ENCODE results near the gene NAV2. TPM values are rescaled to one million over a fixed set of nuclear protein-coding genes. Genes with fewer than 3 reads are reported as not detected.

NAV2 gene
- total RNA-seq, 1 experiment from 2014 or later, result 63.5 TPM

GRCh38 chr11:20021771-20022362 is 309.2 kb downstream of the NAV2 start:
- peaks cover 22% of the 10 kb centered on the region for H3K4me1 Mint-ChIP-seq (ENCODE audit: low read depth, unreplicated experiment)
- no peak for TF ChIP-seq CTCF (IDR thresholded peaks at IDR 0.05; ENCODE audit: insufficient read depth in 1 of 2, low read depth in 1 of 2, low read length in 1 of 2, severe bottlenecking in 1 of 2, unreplicated experiment in 1 of 2)
- no peak overlapping the region for H3K4me3 ChIP-seq (ENCODE audit: low read depth, low read length)
- H3K27me3 Mint-ChIP-seq (ENCODE audit: insufficient read depth, unreplicated experiment), result no peaks in the 10 kb centered on the region
- no peak overlapping the region for H3K4me3 Mint-ChIP-seq (ENCODE audit: unreplicated experiment)
- H3K9me3 Mint-ChIP-seq (ENCODE audit: unreplicated experiment), result no peaks in the 10 kb centered on the region
- no peaks in the 10 kb centered on the region for H3K9me3 ChIP-seq
- no peak overlapping the region for H3K27ac Mint-ChIP-seq (ENCODE audit: unreplicated experiment)
- CTCF ChIA-PET, result interaction anchor here (0.7 to 1.9 kb wide), 6 partner anchors 8 to 70 kb away, joined by 3 to 8 read pairs (median 4); no protein-coding TSS in a partner anchor
- intact Hi-C loops (cut with micrococcal nuclease; ENCODE audit: unreplicated experiment), result loop anchor here (1.0 to 5.0 kb wide), 5 partner anchors 9 to 110 kb away; no protein-coding TSS in a partner anchor
- H3K4me1 ChIP-seq, result peaks cover 84% of the 10 kb centered on the region
- BruUV-seq (replicated peaks), result no TSS peak
- peak; percentile 61 to 76 for DNase-seq
- POLR2A ChIA-PET, result no interaction called here
- H3K36me3 Mint-ChIP-seq (ENCODE audit: insufficient read depth, unreplicated experiment), result peaks cover 6% of the 10 kb centered on the region
- no peaks in the 10 kb centered on the region for H3K27me3 ChIP-seq (replicated peaks; ENCODE audit: control insufficient read depth, insufficient read depth, low read length)
- no peaks in the 10 kb centered on the region for H3K36me3 ChIP-seq (ENCODE audit: control insufficient read depth, insufficient read depth, low read length)

- H3K9me3 Mint-ChIP-seq (ENCODE audit: unreplicated experiment), result no peaks in the 10 kb centered on the region
These were observed 309.9 kb downstream of the NAV2 start for GRCh38 chr11:20022363-20023081.

More at GRCh38 chr11:20022363-20023081, 309.9 kb downstream of the NAV2 start:
- no peaks in the 10 kb centered on the region for H3K9me3 ChIP-seq
- peak overlapping the region; percentile 74 for H3K27ac Mint-ChIP-seq (ENCODE audit: unreplicated experiment)
- H3K4me3 Mint-ChIP-seq (ENCODE audit: unreplicated experiment), result no peak overlapping the region
- peaks cover 9% of the 10 kb centered on the region for H3K36me3 Mint-ChIP-seq (ENCODE audit: insufficient read depth, unreplicated experiment)
- H3K4me1 Mint-ChIP-seq (ENCODE audit: low read depth, unreplicated experiment), result peaks cover 16% of the 10 kb centered on the region
- DNase-seq, result peak; percentile 57 to 62
- no peaks in the 10 kb centered on the region for H3K27me3 Mint-ChIP-seq (ENCODE audit: insufficient read depth, unreplicated experiment)
- H3K4me3 ChIP-seq (ENCODE audit: low read depth, low read length), result peak overlapping the region; percentile 41
- CTCF ChIA-PET, result interaction anchor here (0.9 to 1.9 kb wide), 6 partner anchors 9 to 70 kb away, joined by 3 to 8 read pairs (median 4); no protein-coding TSS in a partner anchor
- H3K36me3 ChIP-seq (ENCODE audit: control insufficient read depth, insufficient read depth, low read length), result no peaks in the 10 kb centered on the region
- no peaks in the 10 kb centered on the region for H3K27me3 ChIP-seq (replicated peaks; ENCODE audit: control insufficient read depth, insufficient read depth, low read length)
- intact Hi-C loops (cut with micrococcal nuclease; ENCODE audit: unreplicated experiment), result loop anchor here (5.0 kb wide), 1 partner anchor 90 kb away; no protein-coding TSS in a partner anchor
- no TSS peak for BruUV-seq (replicated peaks)
- POLR2A ChIA-PET, result interaction anchor here (1.0 kb wide), 1 partner anchor 9 kb away, joined by 3 read pairs; no protein-coding TSS in a partner anchor
- no peak for TF ChIP-seq CTCF (IDR thresholded peaks at IDR 0.05; ENCODE audit: insufficient read depth in 1 of 2, low read depth in 1 of 2, low read length in 1 of 2, severe bottlenecking in 1 of 2, unreplicated experiment in 1 of 2)
- peaks cover 85% of the 10 kb centered on the region for H3K4me1 ChIP-seq
